Vagina (tissue), 2 donors: Measurements from ENCODE around the gene EID2B. TPM values are rescaled to one million over a fixed set of nuclear protein-coding genes. Genes with fewer than 3 reads are reported as not detected.

Experiments
- DNase-seq, 2 donors: peaks; one replicate each; pipeline ENCODE4 v3.0.0-alpha.2; 2017; ENCODE audit errors: extremely low spot score in 2 of 2
- H3K27ac ChIP-seq: fragments of 200-600 bp; sonication (generic); one replicate; pipeline ENCODE4 v1.5.1; 2019
- H3K27me3 ChIP-seq: fragments of 200-600 bp; sonication (generic); one replicate; pipeline ENCODE4 v1.5.1; 2019
- H3K36me3 ChIP-seq, 2 donors: fragments of 200-600 bp; sonication (generic); one replicate each; pipeline ENCODE4 v1.5.1; 2017 to 2019
- H3K4me1 ChIP-seq: fragments of 200-600 bp; sonication (generic); one replicate; pipeline ENCODE4 v1.5.1; 2019
- H3K4me3 ChIP-seq, 2 donors: fragments of 200-600 bp; sonication (generic); 1 replicate in 1 of 2; 2 replicates in 1 of 2; pipeline ENCODE4 v1.5.1; 2016 to 2019
- H3K9me3 ChIP-seq: fragments of 200-600 bp; sonication (generic); one replicate; pipeline ENCODE4 v1.5.1; 2019
- POLR2A ChIP-seq, 2 donors: fragments of 450-650 bp; IDR thresholded peaks; one replicate each; pipeline ENCODE4 v1.6.1; 2017; ENCODE audit warnings: antibody characterized with exemption in 2 of 2, mild to moderate bottlenecking in 2 of 2, moderate library complexity in 2 of 2
- POLR2AphosphoS5 ChIP-seq, 2 donors: sonication (generic); formaldehyde crosslinking; IDR thresholded peaks; one replicate each; pipeline ENCODE4 v1.9.0; 2017; ENCODE audit warnings: antibody characterized with exemption in 2 of 2, mild to moderate bottlenecking in 2 of 2, low read depth in 1 of 2; ENCODE audit not compliant: insufficient read depth in 1 of 2
- intact Hi-C: fragments of 100-400 bp; cut with DNase I; formaldehyde crosslinking; loops from one replicate; pipeline ENCODE4 v1.15.1; 2023
- total RNA-seq: library from RNA; depleted of rRNA; stranded (reverse); fragments of >200 nt; gene quantifications from one replicate; pipeline ENCODE4 v1.2.3, GENCODE V29; 2016
- TF ChIP-seq, protein P1 (sequence below), 3 experiments: fragments of 450-650 bp in 2 of 3; fragments of 200-600 bp in 1 of 3; sonication (generic) in 1 of 3; IDR thresholded peaks; one replicate each; pipeline ENCODE4 v1.5.1; 2017 to 2019; ENCODE audit warnings: antibody characterized with exemption in 3 of 3, mild to moderate bottlenecking in 2 of 3, moderate library complexity in 2 of 3

The EID2B gene
- total RNA-seq, 1 donor from 2014 or later = 3.7 TPM

GRCh38 chr19:39516270-39516669, 16.4 kb downstream of the EID2B start:
- H3K4me1 ChIP-seq = peaks cover 12% of the 10 kb centered on the region
- TF ChIP-seq POLR2AphosphoS5 (IDR thresholded peaks at IDR 0.05; ENCODE audit: insufficient read depth in 1 of 2, low read depth in 1 of 2) (no peak), POLR2A (IDR thresholded peaks at IDR 0.05) (no peak)
- TF ChIP-seq, protein P1, sequence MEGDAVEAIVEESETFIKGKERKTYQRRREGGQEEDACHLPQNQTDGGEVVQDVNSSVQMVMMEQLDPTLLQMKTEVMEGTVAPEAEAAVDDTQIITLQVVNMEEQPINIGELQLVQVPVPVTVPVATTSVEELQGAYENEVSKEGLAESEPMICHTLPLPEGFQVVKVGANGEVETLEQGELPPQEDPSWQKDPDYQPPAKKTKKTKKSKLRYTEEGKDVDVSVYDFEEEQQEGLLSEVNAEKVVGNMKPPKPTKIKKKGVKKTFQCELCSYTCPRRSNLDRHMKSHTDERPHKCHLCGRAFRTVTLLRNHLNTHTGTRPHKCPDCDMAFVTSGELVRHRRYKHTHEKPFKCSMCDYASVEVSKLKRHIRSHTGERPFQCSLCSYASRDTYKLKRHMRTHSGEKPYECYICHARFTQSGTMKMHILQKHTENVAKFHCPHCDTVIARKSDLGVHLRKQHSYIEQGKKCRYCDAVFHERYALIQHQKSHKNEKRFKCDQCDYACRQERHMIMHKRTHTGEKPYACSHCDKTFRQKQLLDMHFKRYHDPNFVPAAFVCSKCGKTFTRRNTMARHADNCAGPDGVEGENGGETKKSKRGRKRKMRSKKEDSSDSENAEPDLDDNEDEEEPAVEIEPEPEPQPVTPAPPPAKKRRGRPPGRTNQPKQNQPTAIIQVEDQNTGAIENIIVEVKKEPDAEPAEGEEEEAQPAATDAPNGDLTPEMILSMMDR (IDR thresholded peaks at IDR 0.05) = no peak
- H3K4me3 ChIP-seq = peak overlapping the region in 1 of 2 donors; percentile 42
- DNase-seq = no peak
- H3K27ac ChIP-seq = no peak overlapping the region
- intact Hi-C loops = no loop called here
- H3K27me3 ChIP-seq = no peaks in the 10 kb centered on the region
- no peaks in the 10 kb centered on the region for H3K36me3 ChIP-seq
- no peaks in the 10 kb centered on the region for H3K9me3 ChIP-seq

- Histone ChIP-seq H3K4me1 (peaks cover 12% of the 10 kb centered on the region), H3K36me3 (no peaks in the 10 kb centered on the region), H3K9me3 (no peaks in the 10 kb centered on the region), H3K27me3 (no peaks in the 10 kb centered on the region), H3K4me3 (peak overlapping the region; percentile 29 to 42), H3K27ac (no peak overlapping the region)
- DNase-seq = no peak
- no peak for TF ChIP-seq POLR2A (IDR thresholded peaks at IDR 0.05)
- TF ChIP-seq, protein P1 (IDR thresholded peaks at IDR 0.05) = no peak
- no peak for TF ChIP-seq POLR2AphosphoS5 (IDR thresholded peaks at IDR 0.05; ENCODE audit: insufficient read depth in 1 of 2, low read depth in 1 of 2)
- intact Hi-C loops = no loop called here
Observed at GRCh38 chr19:39515551-39516191, 17.0 kb downstream of the EID2B start.

GRCh38 chr19:39514840-39515550, 17.7 kb downstream of the EID2B start, which contains the start of gene SELENOV:
Gene SELENOV (plus strand): TSS chr19:39515139. CDS start chr19:39515213, 74 bp downstream.
- TF ChIP-seq POLR2A (IDR thresholded peaks at IDR 0.05) (no peak), POLR2AphosphoS5 (IDR thresholded peaks at IDR 0.05; ENCODE audit: insufficient read depth in 1 of 2, low read depth in 1 of 2) (no peak)
- TF ChIP-seq, protein P1 (IDR thresholded peaks at IDR 0.05) = no peak
- Histone ChIP-seq H3K4me1 (peaks cover 12% of the 10 kb centered on the region), H3K4me3 (peak within 1 kb of the TSS; percentile 29 to 42), H3K27me3 (no peaks in the 10 kb centered on the region), H3K36me3 (no peaks in the 10 kb centered on the region), H3K27ac (no peak within 1 kb of the TSS), H3K9me3 (no peaks in the 10 kb centered on the region)
- DNase-seq = no peak
- intact Hi-C loops = no loop called here

- H3K4me1 ChIP-seq = peaks cover 12% of the 10 kb centered on the region
- no peak overlapping the region for H3K27ac ChIP-seq
- DNase-seq = no peak
- H3K36me3 ChIP-seq = no peaks in the 10 kb centered on the region
- peaks cover 5% of the 10 kb centered on the region for H3K27me3 ChIP-seq
- intact Hi-C loops = no loop called here
- TF ChIP-seq POLR2A (IDR thresholded peaks at IDR 0.05) (no peak), POLR2AphosphoS5 (IDR thresholded peaks at IDR 0.05; ENCODE audit: insufficient read depth in 1 of 2, low read depth in 1 of 2) (no peak)
- TF ChIP-seq, protein P1 (IDR thresholded peaks at IDR 0.05) = no peak
- H3K9me3 ChIP-seq = no peaks in the 10 kb centered on the region
- H3K4me3 ChIP-seq = no peak overlapping the region
Observed at GRCh38 chr19:39512988-39513387, 19.7 kb downstream of the EID2B start.

DNA sequence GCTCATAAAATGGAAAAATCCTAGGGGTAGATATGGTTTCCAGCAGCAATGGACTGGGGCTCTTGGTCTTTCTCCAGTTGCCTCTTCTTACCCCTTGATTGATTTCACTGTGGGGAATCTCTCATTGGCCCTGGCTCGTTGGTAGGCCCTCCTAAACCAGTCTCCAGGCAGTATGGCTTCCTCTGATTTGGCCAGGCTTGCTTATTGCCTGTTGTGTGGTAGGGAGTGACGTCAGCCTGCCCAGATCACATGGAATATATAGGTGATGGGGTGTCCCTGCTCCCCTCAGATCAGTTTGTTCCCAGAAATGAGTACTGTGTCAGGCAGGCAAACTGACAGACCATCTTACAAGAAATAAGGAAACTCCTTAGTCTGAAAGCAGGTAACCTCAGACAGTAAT, 23.4 kb downstream of the EID2B start:
- DNase-seq = no peak
- no peak overlapping the region for H3K27ac ChIP-seq
- no peak overlapping the region for H3K4me3 ChIP-seq
- no peaks in the 10 kb centered on the region for H3K9me3 ChIP-seq
- H3K4me1 ChIP-seq = peaks cover 7% of the 10 kb centered on the region
- intact Hi-C loops = no loop called here
- TF ChIP-seq, protein P1 (IDR thresholded peaks at IDR 0.05) = no peak
- TF ChIP-seq POLR2AphosphoS5 (IDR thresholded peaks at IDR 0.05; ENCODE audit: insufficient read depth in 1 of 2, low read depth in 1 of 2) = no peak
- no peak for TF ChIP-seq POLR2A (IDR thresholded peaks at IDR 0.05)
- peaks cover 8% of the 10 kb centered on the region for H3K27me3 ChIP-seq
- H3K36me3 ChIP-seq = no peaks in the 10 kb centered on the region
